ENCODE measurements around the gene DAB2.

DAB2 gene

GRCh38 chr5:39422036-39422606 lies 2.7 kb downstream of the DAB2 start:
- H4K20me1 ChIP-seq (ENCODE audit: low read depth, low read length): no peaks in the 10 kb centered on the region

GRCh38 chr5:39420482-39421145 lies 4.2 kb downstream of the DAB2 start:
- no peaks in the 10 kb centered on the region for H3K27me3 ChIP-seq (ENCODE audit: low read length)
- no peaks in the 10 kb centered on the region for H3K9me3 ChIP-seq (ENCODE audit: insufficient read depth, low read length)
- H4K20me1 ChIP-seq (ENCODE audit: low read depth, low read length): no peaks in the 10 kb centered on the region
- H3K36me3 ChIP-seq (ENCODE audit: low read length): no peaks in the 10 kb centered on the region
- H3K9me2 ChIP-seq (replicated peaks; ENCODE audit: insufficient read depth, low read length): no peaks in the 10 kb centered on the region
- no peaks in the 10 kb centered on the region for H3F3A ChIP-seq (ENCODE audit: insufficient read depth)
- no peak overlapping the region for H3K4me3 ChIP-seq (ENCODE audit: insufficient read depth, low read length, poor library complexity, severe bottlenecking)
- H3K9ac ChIP-seq (ENCODE audit: low read length): no peak overlapping the region
- no peak overlapping the region for H2AFZ ChIP-seq (ENCODE audit: low read depth, low read length, severe bottlenecking)
- H3K27ac ChIP-seq (ENCODE audit: low read depth, low read length): no peak overlapping the region
- no peaks in the 10 kb centered on the region for H3K79me2 ChIP-seq (ENCODE audit: insufficient read depth, low read length)
- H3K4me2 ChIP-seq (ENCODE audit: low read depth, low read length, poor library complexity, severe bottlenecking): no peak overlapping the region
- no peak for TF ChIP-seq EZH2phosphoT487 (conservative IDR thresholded peaks at IDR 0.05; ENCODE audit: low read length)

More at GRCh38 chr5:39422036-39422606, 2.7 kb downstream of the DAB2 start:
- no peaks in the 10 kb centered on the region for H3K9me2 ChIP-seq (replicated peaks; ENCODE audit: insufficient read depth, low read length)
- H3K9me3 ChIP-seq (ENCODE audit: insufficient read depth, low read length): no peaks in the 10 kb centered on the region
- no peak overlapping the region for H3K27ac ChIP-seq (ENCODE audit: low read depth, low read length)
- H2AFZ ChIP-seq (ENCODE audit: low read depth, low read length, severe bottlenecking): no peak overlapping the region
- no peaks in the 10 kb centered on the region for H3K36me3 ChIP-seq (ENCODE audit: low read length)
- no peaks in the 10 kb centered on the region for H3K27me3 ChIP-seq (ENCODE audit: low read length)
- no peak overlapping the region for H3K9ac ChIP-seq (ENCODE audit: low read length)
- TF ChIP-seq EZH2phosphoT487 (conservative IDR thresholded peaks at IDR 0.05; ENCODE audit: low read length): no peak
- no peak overlapping the region for H3K4me2 ChIP-seq (ENCODE audit: low read depth, low read length, poor library complexity, severe bottlenecking)
- H3K4me3 ChIP-seq (ENCODE audit: insufficient read depth, low read length, poor library complexity, severe bottlenecking): no peak overlapping the region
- no peaks in the 10 kb centered on the region for H3F3A ChIP-seq (ENCODE audit: insufficient read depth)
- H3K79me2 ChIP-seq (ENCODE audit: insufficient read depth, low read length): no peaks in the 10 kb centered on the region

- Histone ChIP-seq H3K27ac (ENCODE audit: low read depth, low read length) (no peak overlapping the region), H3K9ac (ENCODE audit: low read length) (no peak overlapping the region), H3K36me3 (ENCODE audit: low read length) (no peaks in the 10 kb centered on the region), H3K9me2 (replicated peaks; ENCODE audit: insufficient read depth, low read length) (no peaks in the 10 kb centered on the region), H3K4me3 (ENCODE audit: insufficient read depth, low read length, poor library complexity, severe bottlenecking) (no peak overlapping the region), H3K9me3 (ENCODE audit: insufficient read depth, low read length) (no peaks in the 10 kb centered on the region), H3F3A (ENCODE audit: insufficient read depth) (no peaks in the 10 kb centered on the region), H4K20me1 (ENCODE audit: low read depth, low read length) (no peaks in the 10 kb centered on the region), H2AFZ (ENCODE audit: low read depth, low read length, severe bottlenecking) (no peak overlapping the region), H3K27me3 (ENCODE audit: low read length) (no peaks in the 10 kb centered on the region), H3K79me2 (ENCODE audit: insufficient read depth, low read length) (no peaks in the 10 kb centered on the region), H3K4me2 (ENCODE audit: low read depth, low read length, poor library complexity, severe bottlenecking) (no peak overlapping the region)
- TF ChIP-seq CTCF (IDR thresholded peaks at IDR 0.05; ENCODE audit: insufficient read depth, low read length, poor library complexity, severe bottlenecking): no peak
- no peak for TF ChIP-seq EZH2phosphoT487 (conservative IDR thresholded peaks at IDR 0.05; ENCODE audit: low read length)
Measured at GRCh38 chr5:39419796-39420195, 5.0 kb downstream of the DAB2 start.

- TF ChIP-seq CTCF (IDR thresholded peaks at IDR 0.05; ENCODE audit: insufficient read depth, low read length, poor library complexity, severe bottlenecking) (no peak), EZH2phosphoT487 (conservative IDR thresholded peaks at IDR 0.05; ENCODE audit: low read length) (no peak)
- Histone ChIP-seq H3F3A (ENCODE audit: insufficient read depth) (no peaks in the 10 kb centered on the region), H3K4me2 (ENCODE audit: low read depth, low read length, poor library complexity, severe bottlenecking) (no peak overlapping the region), H3K27me3 (ENCODE audit: low read length) (no peaks in the 10 kb centered on the region), H3K27ac (ENCODE audit: low read depth, low read length) (no peak overlapping the region), H3K9ac (ENCODE audit: low read length) (no peak overlapping the region), H3K36me3 (ENCODE audit: low read length) (no peaks in the 10 kb centered on the region), H3K4me3 (ENCODE audit: insufficient read depth, low read length, poor library complexity, severe bottlenecking) (no peak overlapping the region), H2AFZ (ENCODE audit: low read depth, low read length, severe bottlenecking) (no peak overlapping the region), H3K9me2 (replicated peaks; ENCODE audit: insufficient read depth, low read length) (no peaks in the 10 kb centered on the region), H3K79me2 (ENCODE audit: insufficient read depth, low read length) (no peaks in the 10 kb centered on the region), H4K20me1 (ENCODE audit: low read depth, low read length) (no peaks in the 10 kb centered on the region), H3K9me3 (ENCODE audit: insufficient read depth, low read length) (no peaks in the 10 kb centered on the region)
Measured at GRCh38 chr5:39417979-39418378, 6.8 kb downstream of the DAB2 start.

Data from SU-DHL-6 (cell line).